Loucy (cell line): Measurements from ENCODE around the gene LPCAT2.
A peak's percentile ranks its signal among the peaks of the same experiment; 100 is the strongest.

Experiments used
- EZH2phosphoT487 ChIP-seq: fragments of 200-600 bp; IDR thresholded peaks from 2 replicates; pipeline ENCODE4 v1.6.1; 2018; ENCODE audit warnings: antibody characterized with exemption, mild to moderate bottlenecking, moderate library complexity, borderline replicate concordance
- TF ChIP-seq, protein P1 (sequence below): fragments of 200-600 bp; sonication (generic); conservative IDR thresholded peaks from 2 replicates; pipeline ENCODE4 v1.5.1; 2014; ENCODE audit warnings: mild to moderate bottlenecking, antibody characterized with exemption, low read length

DNA sequence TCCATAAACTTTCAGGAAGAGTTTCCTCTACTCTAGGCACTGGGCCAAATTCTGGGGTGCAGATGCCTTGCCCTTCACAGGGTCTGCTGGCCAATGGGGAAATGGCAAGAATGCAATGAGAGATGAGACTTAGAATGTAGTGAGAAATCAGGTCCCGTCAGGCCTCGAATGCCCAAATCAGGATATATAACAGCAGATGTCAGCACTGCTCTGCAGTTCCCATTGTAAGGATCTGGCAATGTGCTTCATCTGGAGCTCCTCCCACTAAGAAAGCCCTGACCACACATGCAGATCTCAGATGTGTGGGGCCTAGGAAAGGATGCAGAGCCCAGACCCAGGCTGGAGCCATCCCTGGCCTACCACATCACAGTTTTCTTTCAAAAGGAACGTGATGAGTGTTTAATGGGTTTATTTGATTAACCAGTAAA, 13.9 kb upstream of the LPCAT2 start:
- TF ChIP-seq, protein P1, sequence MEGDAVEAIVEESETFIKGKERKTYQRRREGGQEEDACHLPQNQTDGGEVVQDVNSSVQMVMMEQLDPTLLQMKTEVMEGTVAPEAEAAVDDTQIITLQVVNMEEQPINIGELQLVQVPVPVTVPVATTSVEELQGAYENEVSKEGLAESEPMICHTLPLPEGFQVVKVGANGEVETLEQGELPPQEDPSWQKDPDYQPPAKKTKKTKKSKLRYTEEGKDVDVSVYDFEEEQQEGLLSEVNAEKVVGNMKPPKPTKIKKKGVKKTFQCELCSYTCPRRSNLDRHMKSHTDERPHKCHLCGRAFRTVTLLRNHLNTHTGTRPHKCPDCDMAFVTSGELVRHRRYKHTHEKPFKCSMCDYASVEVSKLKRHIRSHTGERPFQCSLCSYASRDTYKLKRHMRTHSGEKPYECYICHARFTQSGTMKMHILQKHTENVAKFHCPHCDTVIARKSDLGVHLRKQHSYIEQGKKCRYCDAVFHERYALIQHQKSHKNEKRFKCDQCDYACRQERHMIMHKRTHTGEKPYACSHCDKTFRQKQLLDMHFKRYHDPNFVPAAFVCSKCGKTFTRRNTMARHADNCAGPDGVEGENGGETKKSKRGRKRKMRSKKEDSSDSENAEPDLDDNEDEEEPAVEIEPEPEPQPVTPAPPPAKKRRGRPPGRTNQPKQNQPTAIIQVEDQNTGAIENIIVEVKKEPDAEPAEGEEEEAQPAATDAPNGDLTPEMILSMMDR: peak; percentile 41
- TF ChIP-seq EZH2phosphoT487: no peak
